ENCODE data around the gene SHISA2. TPM values are rescaled to one million over a fixed set of nuclear protein-coding genes. Genes with fewer than 3 reads are reported as not detected.

Gene SHISA2
- total and polyA plus RNA-seq, 7 experiments from 2014 or later, result 0.25 to 3.6 (median 1.4) TPM

DNA sequence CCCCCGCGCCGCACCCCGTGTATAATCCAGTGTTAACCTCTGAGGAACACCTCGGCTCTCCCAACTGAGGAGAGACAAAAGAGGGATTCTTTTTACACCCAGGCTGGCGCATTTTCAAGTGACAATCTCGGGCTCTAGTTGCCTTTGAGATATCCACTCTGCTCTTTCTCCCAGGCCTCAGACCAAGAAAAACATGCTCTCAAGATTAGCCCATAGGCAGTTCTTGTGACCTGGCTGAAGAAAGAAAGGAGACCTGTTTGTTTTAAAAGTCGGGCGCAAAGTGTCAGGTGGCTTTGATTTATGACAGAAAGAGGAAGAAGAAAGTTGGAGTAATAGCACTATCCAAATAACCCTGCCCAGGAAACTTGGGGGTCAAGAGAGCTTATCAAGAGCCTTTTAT lies 27.3 kb downstream of the SHISA2 start:
- ChIA-PET CTCF (no interaction called here), POLR2A (no interaction called here)
- intact Hi-C loops (cut with micrococcal nuclease), result no loop called here
- ATAC-seq (no peak), DNase-seq (no peak)
- H3K36me3 ChIP-seq (ENCODE audit: control insufficient read depth in 2 of 3, insufficient read depth in 3 of 3, low read length in 3 of 3), result peaks cover 0 to 14% (median 0%) of the 10 kb centered on the region in 3 experiments
- no peaks in the 10 kb centered on the region for H3K27me3 ChIP-seq (ENCODE audit: control insufficient read depth in 2 of 2, insufficient read depth in 2 of 2, low read length in 2 of 2)
- Mint-ChIP-seq H3K4me1 (peaks cover 0 to 8% (median 4%) of the 10 kb centered on the region in 7 donors), H3K4me3 (no peak overlapping the region), H3K9me3 (peaks cover 0 to 20% (median 7%) of the 10 kb centered on the region in 11 donors), H3K27me3 (peaks cover 0 to 16% (median 0%) of the 10 kb centered on the region in 5 donors), H3K27ac (no peak overlapping the region), H3K36me3 (peaks cover 8 to 29% (median 24%) of the 10 kb centered on the region in 5 donors)
- no peak overlapping the region for H3K4me3 ChIP-seq (ENCODE audit: low read length)
- peaks cover 0 to 5% (median 0%) of the 10 kb centered on the region in 3 experiments for H3K9me3 ChIP-seq (ENCODE audit: control insufficient read depth in 2 of 3, low read length in 3 of 3)
- H3K27ac ChIP-seq (ENCODE audit: low read depth, low read length), result no peak overlapping the region
- no peaks in the 10 kb centered on the region for H3K4me1 ChIP-seq (ENCODE audit: control insufficient read depth in 2 of 2, insufficient read depth in 2 of 2, low read length in 2 of 2)

DNA sequence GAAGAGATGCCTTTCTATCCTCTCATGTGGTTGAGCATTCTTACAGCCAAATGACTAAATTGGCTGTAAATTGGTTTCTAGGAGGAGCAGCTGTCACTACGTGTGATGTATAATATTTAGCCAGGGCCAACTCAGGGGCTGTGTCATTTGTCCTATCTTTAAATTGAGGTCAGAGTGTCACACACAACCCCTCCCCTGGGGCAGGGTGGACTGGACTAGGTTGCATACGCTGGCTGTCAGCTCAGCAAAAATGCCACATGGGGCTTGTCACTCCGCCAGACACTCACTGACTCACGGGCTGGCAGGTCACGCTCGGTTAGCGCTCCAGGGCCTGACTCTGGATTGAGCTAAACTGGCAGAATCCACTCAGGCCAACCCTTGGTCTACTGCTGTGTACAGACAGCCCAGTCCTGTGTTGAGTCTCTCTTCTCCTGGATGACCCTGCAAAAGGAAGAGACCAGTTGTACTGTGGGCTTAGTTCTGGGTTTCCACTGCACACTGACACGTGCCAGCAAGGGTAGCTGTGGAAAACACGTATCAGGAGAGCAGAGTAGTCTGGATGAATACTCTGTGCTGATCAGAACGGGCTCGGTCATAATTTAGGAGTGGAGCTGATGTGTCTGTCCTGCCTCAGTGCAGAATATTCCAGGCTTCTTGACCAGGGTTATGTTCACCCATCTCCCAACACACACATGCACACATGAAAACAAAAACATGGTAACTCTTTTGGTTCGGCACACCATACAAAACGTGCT lies 29.1 kb downstream of the SHISA2 start:
- Histone ChIP-seq H3K4me3 (ENCODE audit: low read length) (no peak overlapping the region), H3K36me3 (ENCODE audit: control insufficient read depth in 2 of 3, insufficient read depth in 3 of 3, low read length in 3 of 3) (peaks cover 0 to 18% (median 0%) of the 10 kb centered on the region in 3 experiments), H3K9me3 (ENCODE audit: control insufficient read depth in 2 of 3, low read length in 3 of 3) (peaks cover 0 to 5% (median 0%) of the 10 kb centered on the region in 3 experiments), H3K27me3 (ENCODE audit: control insufficient read depth in 2 of 2, insufficient read depth in 2 of 2, low read length in 2 of 2) (no peaks in the 10 kb centered on the region), H3K4me1 (ENCODE audit: control insufficient read depth in 2 of 2, insufficient read depth in 2 of 2, low read length in 2 of 2) (peaks cover 0 to 4% of the 10 kb centered on the region in 2 donors), H3K27ac (ENCODE audit: low read depth, low read length) (no peak overlapping the region)
- ATAC-seq (no peak), DNase-seq (no peak)
- H3K36me3 Mint-ChIP-seq, result peaks cover 9 to 33% (median 24%) of the 10 kb centered on the region in 5 donors
- CTCF ChIA-PET, result no interaction called here
- peaks cover 0 to 16% (median 0%) of the 10 kb centered on the region in 5 donors for H3K27me3 Mint-ChIP-seq
- H3K4me3 Mint-ChIP-seq, result no peak overlapping the region
- peaks cover 0 to 20% (median 7%) of the 10 kb centered on the region in 11 donors for H3K9me3 Mint-ChIP-seq
- POLR2A ChIA-PET, result no interaction called here
- intact Hi-C loops (cut with micrococcal nuclease), result no loop called here
- peak overlapping the region in 1 of 9 donors; percentile 8 for H3K27ac Mint-ChIP-seq
- H3K4me1 Mint-ChIP-seq, result peaks cover 4 to 26% (median 11%) of the 10 kb centered on the region in 7 donors

DNA sequence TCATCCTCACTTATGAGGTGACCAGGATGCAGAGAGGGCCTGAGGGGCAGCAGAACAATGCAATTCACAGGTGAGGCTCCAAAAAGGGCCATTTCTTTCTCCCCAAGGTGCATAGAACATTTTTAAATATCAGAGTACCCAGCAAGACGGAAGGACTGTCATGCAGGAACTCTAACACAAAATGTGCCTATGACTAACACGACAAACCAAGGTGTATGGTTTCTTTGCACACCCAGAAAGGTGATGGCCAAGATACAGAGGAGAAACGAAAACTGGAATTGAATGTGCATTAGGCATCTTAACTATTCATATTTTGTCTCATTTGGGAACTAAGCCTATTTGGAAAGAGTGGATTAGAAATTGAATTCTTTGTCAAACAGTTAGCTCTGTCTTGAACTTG lies 29.9 kb downstream of the SHISA2 start:
- Mint-ChIP-seq H3K36me3 (peaks cover 9 to 33% (median 24%) of the 10 kb centered on the region in 5 donors), H3K4me3 (no peak overlapping the region), H3K4me1 (peaks cover 4 to 34% (median 18%) of the 10 kb centered on the region in 7 donors), H3K27ac (no peak overlapping the region), H3K27me3 (peaks cover 0 to 16% (median 0%) of the 10 kb centered on the region in 5 donors), H3K9me3 (peaks cover 0 to 20% (median 7%) of the 10 kb centered on the region in 11 donors)
- H3K27me3 ChIP-seq (ENCODE audit: control insufficient read depth in 2 of 2, insufficient read depth in 2 of 2, low read length in 2 of 2), result no peaks in the 10 kb centered on the region
- intact Hi-C loops (cut with micrococcal nuclease), result no loop called here
- no peak for ATAC-seq
- no peak overlapping the region for H3K4me3 ChIP-seq (ENCODE audit: low read length)
- H3K4me1 ChIP-seq (ENCODE audit: control insufficient read depth in 2 of 2, insufficient read depth in 2 of 2, low read length in 2 of 2), result peaks cover 0 to 11% of the 10 kb centered on the region in 2 donors
- H3K27ac ChIP-seq (ENCODE audit: low read depth, low read length), result no peak overlapping the region
- peaks cover 0 to 18% (median 0%) of the 10 kb centered on the region in 3 experiments for H3K36me3 ChIP-seq (ENCODE audit: control insufficient read depth in 2 of 3, insufficient read depth in 3 of 3, low read length in 3 of 3)
- ChIA-PET CTCF (no interaction called here), POLR2A (no interaction called here)
- no peak for DNase-seq
- peaks cover 0 to 5% (median 0%) of the 10 kb centered on the region in 3 experiments for H3K9me3 ChIP-seq (ENCODE audit: control insufficient read depth in 2 of 3, low read length in 3 of 3)

DNA sequence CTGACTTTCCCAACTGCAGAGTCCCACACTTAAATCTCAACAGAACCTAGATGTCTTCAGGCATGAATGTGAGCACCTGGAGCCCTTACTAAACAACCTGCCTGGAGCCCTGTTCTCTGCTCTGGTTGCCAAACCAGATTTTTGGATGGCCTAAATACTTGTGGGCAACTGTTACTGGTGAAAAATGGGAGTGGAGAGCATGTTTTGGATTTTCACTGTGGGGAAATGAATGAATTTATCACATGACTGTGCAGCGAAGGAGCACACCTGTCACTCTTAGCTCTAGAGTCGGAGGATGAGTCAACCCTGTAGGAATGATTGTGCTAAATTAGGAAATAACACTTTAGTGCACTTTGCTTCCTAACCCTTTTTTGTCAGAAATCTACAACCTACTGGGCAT lies 30.3 kb downstream of the SHISA2 start:
- no peaks in the 10 kb centered on the region for H3K27me3 ChIP-seq (ENCODE audit: control insufficient read depth in 2 of 2, insufficient read depth in 2 of 2, low read length in 2 of 2)
- peaks cover 0 to 18% (median 0%) of the 10 kb centered on the region in 3 experiments for H3K36me3 ChIP-seq (ENCODE audit: control insufficient read depth in 2 of 3, insufficient read depth in 3 of 3, low read length in 3 of 3)
- H3K9me3 ChIP-seq (ENCODE audit: control insufficient read depth in 2 of 3, low read length in 3 of 3), result peaks cover 0 to 5% (median 0%) of the 10 kb centered on the region in 3 experiments
- DNase-seq (no peak), ATAC-seq (no peak)
- Mint-ChIP-seq H3K27ac (no peak overlapping the region), H3K27me3 (peaks cover 0 to 16% (median 0%) of the 10 kb centered on the region in 5 donors), H3K4me3 (no peak overlapping the region), H3K4me1 (peaks cover 7 to 38% (median 23%) of the 10 kb centered on the region in 7 donors), H3K9me3 (peaks cover 0 to 20% (median 7%) of the 10 kb centered on the region in 11 donors), H3K36me3 (peaks cover 9 to 33% (median 24%) of the 10 kb centered on the region in 5 donors)
- CTCF ChIA-PET, result no interaction called here
- intact Hi-C loops (cut with micrococcal nuclease), result no loop called here
- no peak overlapping the region for H3K27ac ChIP-seq (ENCODE audit: low read depth, low read length)
- H3K4me1 ChIP-seq (ENCODE audit: control insufficient read depth in 2 of 2, insufficient read depth in 2 of 2, low read length in 2 of 2), result peaks cover 0 to 13% of the 10 kb centered on the region in 2 donors
- POLR2A ChIA-PET, result no interaction called here
- H3K4me3 ChIP-seq (ENCODE audit: low read length), result no peak overlapping the region

DNA sequence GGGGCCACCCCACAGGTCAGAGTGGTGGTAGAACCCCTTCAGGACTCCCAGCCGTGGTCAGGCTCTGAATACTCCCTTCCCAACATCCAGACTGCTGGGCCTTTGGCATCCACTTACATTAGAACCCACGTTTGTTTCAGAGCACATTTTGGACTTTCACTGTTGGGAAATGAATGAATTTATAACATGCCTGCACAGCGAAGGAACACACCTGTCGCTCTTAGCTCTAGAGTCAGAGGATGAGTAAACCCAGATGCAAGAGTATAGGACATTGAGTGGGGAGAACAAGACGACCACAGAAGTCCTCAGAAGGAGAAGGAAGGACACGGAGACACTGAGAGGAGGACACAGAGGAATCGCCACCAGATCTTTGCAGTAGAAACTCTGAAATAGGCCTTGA lies 30.9 kb downstream of the SHISA2 start:
- H3K36me3 ChIP-seq (ENCODE audit: control insufficient read depth in 2 of 3, insufficient read depth in 3 of 3, low read length in 3 of 3), result peaks cover 0 to 18% (median 0%) of the 10 kb centered on the region in 3 experiments
- intact Hi-C loops (cut with micrococcal nuclease), result no loop called here
- H3K27me3 Mint-ChIP-seq, result peaks cover 0 to 16% (median 0%) of the 10 kb centered on the region in 5 donors
- no peaks in the 10 kb centered on the region for H3K27me3 ChIP-seq (ENCODE audit: control insufficient read depth in 2 of 2, insufficient read depth in 2 of 2, low read length in 2 of 2)
- H3K27ac ChIP-seq (ENCODE audit: low read depth, low read length), result no peak overlapping the region
- H3K4me1 ChIP-seq (ENCODE audit: control insufficient read depth in 2 of 2, insufficient read depth in 2 of 2, low read length in 2 of 2), result peaks cover 0 to 13% of the 10 kb centered on the region in 2 donors
- peaks cover 0 to 5% (median 0%) of the 10 kb centered on the region in 3 experiments for H3K9me3 ChIP-seq (ENCODE audit: control insufficient read depth in 2 of 3, low read length in 3 of 3)
- DNase-seq (no peak), ATAC-seq (no peak)
- no peak overlapping the region for H3K4me3 ChIP-seq (ENCODE audit: low read length)
- ChIA-PET POLR2A (no interaction called here), CTCF (no interaction called here)
- H3K36me3 Mint-ChIP-seq, result peaks cover 9 to 33% (median 24%) of the 10 kb centered on the region in 5 donors
- peak overlapping the region in 1 of 9 donors; percentile 24 for H3K27ac Mint-ChIP-seq
- no peak overlapping the region for H3K4me3 Mint-ChIP-seq
- H3K4me1 Mint-ChIP-seq, result peaks cover 8 to 44% (median 27%) of the 10 kb centered on the region in 7 donors
- H3K9me3 Mint-ChIP-seq, result peaks cover 0 to 20% (median 7%) of the 10 kb centered on the region in 11 donors

DNA sequence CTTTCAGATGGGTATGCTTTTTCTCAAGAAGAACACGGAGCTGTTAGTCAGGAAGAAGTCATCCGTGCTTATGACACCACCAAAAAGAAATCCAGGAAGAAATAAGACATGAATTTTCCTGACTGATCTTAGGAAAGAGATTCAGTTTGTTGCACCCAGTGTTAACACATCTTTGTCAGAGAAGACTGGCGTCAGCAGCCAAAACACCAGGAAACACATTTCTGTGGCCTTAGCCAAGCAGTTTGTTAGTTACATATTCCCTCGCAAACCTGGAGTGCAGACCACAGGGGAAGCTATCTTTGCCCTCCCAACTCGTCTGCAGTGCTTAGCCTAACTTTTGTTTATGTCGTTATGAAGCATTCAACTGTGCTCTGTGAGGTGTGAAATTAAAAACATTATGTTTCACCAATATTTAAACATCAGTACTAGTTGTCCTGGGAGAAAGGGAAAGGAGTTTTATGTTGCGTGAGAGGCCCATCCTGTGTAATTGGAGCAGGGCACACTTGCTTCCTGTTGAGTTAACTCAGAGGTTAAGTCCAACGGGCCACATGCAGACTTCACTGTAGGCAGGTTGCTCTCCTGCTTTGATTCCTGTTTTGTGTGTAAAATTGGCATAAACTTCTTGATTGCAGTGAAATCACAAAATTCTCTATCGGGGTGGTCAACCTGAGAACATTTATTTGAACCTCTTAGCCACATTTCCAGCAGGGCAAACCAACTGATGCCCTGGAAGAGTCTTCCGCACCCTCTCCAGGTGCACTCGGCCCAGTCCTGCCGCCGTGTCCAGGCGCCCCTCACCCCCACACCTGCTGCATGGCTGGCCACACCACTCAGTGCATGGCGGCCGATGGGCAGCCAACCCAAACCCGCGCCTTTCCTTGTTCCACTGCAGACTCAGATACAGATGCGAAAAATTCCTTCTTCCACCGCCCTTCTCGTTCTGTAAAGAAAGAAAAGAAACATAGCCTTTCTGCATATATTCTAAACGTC lies 31.6 kb downstream of the SHISA2 start:
- H3K27ac Mint-ChIP-seq, result peak overlapping the region in 1 of 9 donors; percentile 28
- CTCF ChIA-PET, result no interaction called here

More for the DNA sequence above, 31.6 kb downstream of the SHISA2 start:
- no peak overlapping the region for H3K27ac ChIP-seq (ENCODE audit: low read depth, low read length)
- Mint-ChIP-seq H3K4me1 (peaks cover 8 to 52% (median 34%) of the 10 kb centered on the region in 7 donors), H3K27me3 (peaks cover 0 to 12% (median 0%) of the 10 kb centered on the region in 5 donors), H3K9me3 (peaks cover 0 to 20% (median 6%) of the 10 kb centered on the region in 11 donors), H3K4me3 (no peak overlapping the region), H3K36me3 (peaks cover 9 to 33% (median 24%) of the 10 kb centered on the region in 5 donors)
- ATAC-seq, result no peak
- POLR2A ChIA-PET, result no interaction called here
- H3K27me3 ChIP-seq (ENCODE audit: control insufficient read depth in 2 of 2, insufficient read depth in 2 of 2, low read length in 2 of 2), result no peaks in the 10 kb centered on the region
- H3K36me3 ChIP-seq (ENCODE audit: control insufficient read depth in 2 of 3, insufficient read depth in 3 of 3, low read length in 3 of 3), result peaks cover 0 to 18% (median 0%) of the 10 kb centered on the region in 3 experiments
- H3K4me1 ChIP-seq (ENCODE audit: control insufficient read depth in 2 of 2, insufficient read depth in 2 of 2, low read length in 2 of 2), result peaks cover 0 to 13% of the 10 kb centered on the region in 2 donors
- intact Hi-C loops (cut with micrococcal nuclease), result no loop called here
- H3K9me3 ChIP-seq (ENCODE audit: control insufficient read depth in 2 of 3, low read length in 3 of 3), result peaks cover 0 to 5% (median 0%) of the 10 kb centered on the region in 3 experiments
- DNase-seq, result no peak
- no peak overlapping the region for H3K4me3 ChIP-seq (ENCODE audit: low read length)

Data from naive thymus-derived CD4-positive, alpha-beta T cell (primary cell).